Natural killer cell (primary cell): ENCODE data around the gene EHD4. TPM values are rescaled to one million over a fixed set of nuclear protein-coding genes. Genes with fewer than 3 reads are reported as not detected.

Source experiments
- ATAC-seq, 3 donors: fragments of 150-1000 bp in 2 of 3; fragments of 200-7000 bp in 1 of 3; cut with Tn5 transposase; 1 replicate in 1 of 3; 2 replicates in 2 of 3; pipeline ENCODE4 v1.10.0; 2021; ENCODE audit warnings: mild to moderate bottlenecking in 2 of 3, moderate library complexity in 2 of 3
- DNase-seq, 2 donors: peaks; one replicate each; pipeline versions ENCODE4 v3.0.0 to v3.0.0-alpha.2; 2013 to 2021; ENCODE audit warnings: mixed read lengths in 1 of 2
- H3K27ac ChIP-seq: one replicate; pipeline ENCODE4 v1.5.1; 2013; ENCODE audit warnings: mild to moderate bottlenecking, low read length
- H3K27me3 ChIP-seq: one replicate; pipeline ENCODE4 v1.6.1; 2013; ENCODE audit warnings: low read length; ENCODE audit not compliant: control insufficient read depth, insufficient read depth
- H3K36me3 ChIP-seq: one replicate; pipeline ENCODE4 v1.6.1; 2013; ENCODE audit warnings: low read length; ENCODE audit not compliant: control insufficient read depth, insufficient read depth
- H3K4me1 ChIP-seq: one replicate; pipeline ENCODE4 v1.6.1; 2013; ENCODE audit warnings: low read length; ENCODE audit not compliant: control insufficient read depth, insufficient read depth
- H3K4me3 ChIP-seq: one replicate; pipeline ENCODE4 v1.5.1; 2013; ENCODE audit warnings: low read length
- H3K9me3 ChIP-seq: one replicate; pipeline ENCODE4 v1.6.1; 2013; ENCODE audit warnings: low read length; ENCODE audit not compliant: control insufficient read depth, insufficient read depth
- H3K27ac Mint-ChIP-seq, 2 donors: one replicate each; pipeline ENCODE4 v1.8.0; 2022; ENCODE audit warnings: mild to moderate bottlenecking in 2 of 2, mixed read lengths in 2 of 2, moderate library complexity in 1 of 2
- H3K27me3 Mint-ChIP-seq, 2 donors: one replicate each; pipeline ENCODE4 v1.8.0; 2022; ENCODE audit warnings: low read depth in 2 of 2, mixed read lengths in 2 of 2
- H3K36me3 Mint-ChIP-seq: one replicate; pipeline ENCODE4 v1.8.0; 2022; ENCODE audit warnings: mixed read lengths
- H3K4me1 Mint-ChIP-seq, 2 donors: one replicate each; pipeline ENCODE4 v1.8.0; 2022; ENCODE audit warnings: mixed read lengths in 2 of 2
- H3K4me3 Mint-ChIP-seq: one replicate; pipeline ENCODE4 v1.8.0; 2022; ENCODE audit warnings: mild to moderate bottlenecking, moderate library complexity, mixed read lengths
- H3K9me3 Mint-ChIP-seq, 2 donors: one replicate each; pipeline ENCODE4 v1.8.0; 2022; ENCODE audit warnings: mixed read lengths in 2 of 2
- WGBS: methylation state at CpG from one replicate; pipeline ENCODE4 v1.1.7; 2013; ENCODE audit warnings: missing lambda C conversion rate; ENCODE audit not compliant: insufficient coverage; 5-methylcytosine and 5-hydroxymethylcytosine counted together
- intact Hi-C: fragments of 100-400 bp; cut with micrococcal nuclease; formaldehyde crosslinking; loops from one replicate; pipeline ENCODE4 v1.14.2; 2022
- total RNA-seq, 4 donors: library from RNA; stranded (reverse); fragments of 120-200 nt in 1 of 4; gene quantifications; one replicate each; pipeline versions ENCODE4 v1.2.3 to v1.2.4, GENCODE V29; 2013 to 2022
- TF ChIP-seq, protein P1 (sequence below): fragments of 200-600 bp; IDR thresholded peaks from one replicate; pipeline ENCODE4 v1.8.0; 2022; ENCODE audit warnings: antibody characterized with exemption

Gene EHD4
- total RNA-seq, 3 donors from 2014 or later (not counting 1 experiment from before 2014, with no cell fraction given): 28.4 to 34.6 (median 31.7) TPM

DNA sequence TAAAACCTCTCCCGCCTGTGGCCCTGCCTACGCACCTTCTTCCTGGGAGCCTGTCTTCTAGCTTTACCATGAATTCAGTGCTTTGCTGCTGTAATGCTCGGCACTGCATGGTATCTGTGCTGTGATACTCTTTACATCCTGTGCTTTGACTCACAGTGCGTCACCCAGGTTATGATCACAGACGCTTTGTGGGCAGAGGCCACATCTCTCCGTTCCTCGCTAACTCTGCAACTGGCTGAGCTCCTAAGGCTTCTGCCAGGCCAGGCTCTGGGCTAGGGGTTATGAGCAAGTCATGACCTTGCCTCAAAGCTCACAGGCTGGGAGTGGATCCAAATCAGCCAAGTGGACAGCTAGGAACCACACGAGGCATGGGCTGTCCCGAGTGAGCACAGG is 101.7 kb downstream of the EHD4 start:
- TF ChIP-seq, protein P1, sequence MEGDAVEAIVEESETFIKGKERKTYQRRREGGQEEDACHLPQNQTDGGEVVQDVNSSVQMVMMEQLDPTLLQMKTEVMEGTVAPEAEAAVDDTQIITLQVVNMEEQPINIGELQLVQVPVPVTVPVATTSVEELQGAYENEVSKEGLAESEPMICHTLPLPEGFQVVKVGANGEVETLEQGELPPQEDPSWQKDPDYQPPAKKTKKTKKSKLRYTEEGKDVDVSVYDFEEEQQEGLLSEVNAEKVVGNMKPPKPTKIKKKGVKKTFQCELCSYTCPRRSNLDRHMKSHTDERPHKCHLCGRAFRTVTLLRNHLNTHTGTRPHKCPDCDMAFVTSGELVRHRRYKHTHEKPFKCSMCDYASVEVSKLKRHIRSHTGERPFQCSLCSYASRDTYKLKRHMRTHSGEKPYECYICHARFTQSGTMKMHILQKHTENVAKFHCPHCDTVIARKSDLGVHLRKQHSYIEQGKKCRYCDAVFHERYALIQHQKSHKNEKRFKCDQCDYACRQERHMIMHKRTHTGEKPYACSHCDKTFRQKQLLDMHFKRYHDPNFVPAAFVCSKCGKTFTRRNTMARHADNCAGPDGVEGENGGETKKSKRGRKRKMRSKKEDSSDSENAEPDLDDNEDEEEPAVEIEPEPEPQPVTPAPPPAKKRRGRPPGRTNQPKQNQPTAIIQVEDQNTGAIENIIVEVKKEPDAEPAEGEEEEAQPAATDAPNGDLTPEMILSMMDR: no peak
- H3K9me3 Mint-ChIP-seq: no peaks in the 10 kb centered on the region
- Histone ChIP-seq H3K36me3 (no peaks in the 10 kb centered on the region), H3K27ac (no peak overlapping the region), H3K27me3 (no peaks in the 10 kb centered on the region), H3K9me3 (no peaks in the 10 kb centered on the region), H3K4me3 (no peak overlapping the region), H3K4me1 (peaks cover 4% of the 10 kb centered on the region)
- ATAC-seq (peak; percentile 37 to 78 (median 58)), DNase-seq (peak in 1 of 2 donors; percentile 75)
- no peaks in the 10 kb centered on the region for H3K36me3 Mint-ChIP-seq
- H3K27ac Mint-ChIP-seq: peak overlapping the region in 1 of 2 donors; percentile 62
- no peaks in the 10 kb centered on the region for H3K27me3 Mint-ChIP-seq
- WGBS: 70% methylated on average over 9 of the region's 9 CpGs
- H3K4me3 Mint-ChIP-seq: no peak overlapping the region
- intact Hi-C loops: no loop called here
- peaks cover 0 to 20% of the 10 kb centered on the region in 2 donors for H3K4me1 Mint-ChIP-seq

GRCh38 chr15:41869770-41870688 is 102.3 kb downstream of the EHD4 start:
- DNase-seq (no peak), ATAC-seq (no peak)
- no peak overlapping the region for H3K27ac ChIP-seq
- no peak overlapping the region for H3K4me3 ChIP-seq
- Mint-ChIP-seq H3K4me1 (peaks cover 0 to 20% of the 10 kb centered on the region in 2 donors), H3K27me3 (no peaks in the 10 kb centered on the region), H3K27ac (peak overlapping the region in 1 of 2 donors; percentile 62), H3K36me3 (no peaks in the 10 kb centered on the region), H3K9me3 (no peaks in the 10 kb centered on the region), H3K4me3 (no peak overlapping the region)
- no peaks in the 10 kb centered on the region for H3K27me3 ChIP-seq
- no peaks in the 10 kb centered on the region for H3K36me3 ChIP-seq
- intact Hi-C loops: no loop called here
- no peaks in the 10 kb centered on the region for H3K9me3 ChIP-seq
- WGBS: 93% methylated on average over 42 of the region's 42 CpGs
- peaks cover 4% of the 10 kb centered on the region for H3K4me1 ChIP-seq
- TF ChIP-seq, protein P1: no peak

- H3K27ac ChIP-seq: no peak overlapping the region
- no peaks in the 10 kb centered on the region for H3K9me3 ChIP-seq
- no peak overlapping the region for H3K4me3 ChIP-seq
- intact Hi-C loops: no loop called here
- no peak for DNase-seq
- TF ChIP-seq, protein P1: no peak
- Mint-ChIP-seq H3K4me1 (peaks cover 0 to 15% of the 10 kb centered on the region in 2 donors), H3K27ac (peak overlapping the region in 1 of 2 donors; percentile 17), H3K4me3 (no peak overlapping the region), H3K9me3 (no peaks in the 10 kb centered on the region), H3K27me3 (no peaks in the 10 kb centered on the region), H3K36me3 (no peaks in the 10 kb centered on the region)
- WGBS: 95% methylated on average over 15 of the region's 15 CpGs
- ATAC-seq: no peak
- no peaks in the 10 kb centered on the region for H3K27me3 ChIP-seq
- peaks cover 5% of the 10 kb centered on the region for H3K4me1 ChIP-seq
- no peaks in the 10 kb centered on the region for H3K36me3 ChIP-seq
Measured at GRCh38 chr15:41868321-41868720, 104.0 kb downstream of the EHD4 start.
